NB4 (cell line): ENCODE data around the gene KRT74.

Source experiments
- DNase-seq: peaks from one replicate; pipeline ENCODE4 v3.0.0; 2010; ENCODE audit warnings: low read depth
- H3K4me3 ChIP-seq: one replicate; pipeline ENCODE4 v1.5.1; 2011; ENCODE audit warnings: mild to moderate bottlenecking, low read depth, low read length, moderate library complexity
- MAX ChIP-seq: IDR thresholded peaks from 2 replicates; pipeline ENCODE4 v1.6.1; 2011; ENCODE audit warnings: low read depth, low read length
- MYC ChIP-seq: IDR thresholded peaks from 2 replicates; pipeline ENCODE4 v1.6.1; 2011; ENCODE audit warnings: low read depth, low read length
- POLR2A ChIP-seq: IDR thresholded peaks from 2 replicates; pipeline ENCODE4 v1.6.1; 2011; ENCODE audit warnings: mild to moderate bottlenecking; ENCODE audit not compliant: insufficient read length; ENCODE audit errors: extremely low read depth
- TF ChIP-seq, protein P1 (sequence below): IDR thresholded peaks from one replicate; pipeline ENCODE4 v1.5.1; 2012; ENCODE audit warnings: low read depth, low read length

Gene KRT74

DNA sequence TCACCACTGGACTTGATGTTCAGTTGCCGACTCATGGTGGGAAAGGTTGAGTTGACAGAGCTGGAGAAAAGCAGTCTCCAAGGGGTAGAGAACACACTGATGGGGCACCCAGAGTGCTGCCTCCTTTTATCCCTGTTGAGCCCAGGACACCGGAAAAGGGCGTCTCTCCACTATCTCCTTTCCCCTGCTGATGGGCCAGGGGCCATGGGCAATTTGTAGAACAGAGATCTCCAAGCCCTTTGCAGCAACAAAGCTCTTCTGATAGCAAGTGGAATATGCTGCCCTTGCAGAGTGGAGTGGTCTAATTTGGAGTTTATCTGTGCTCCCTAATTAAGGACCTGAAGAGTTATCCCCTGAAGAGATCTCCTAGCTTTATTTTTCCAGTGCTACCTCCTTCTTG lies at the start of gene KRT74:
Gene KRT74 (minus strand): TSS at position 101 of the 400 bp plus-strand sequence. CDS start 66 bp downstream, at position 35.
- DNase-seq, result no peak
- no peak within 1 kb of the TSS for H3K4me3 ChIP-seq
- TF ChIP-seq MYC, result no peak
- TF ChIP-seq POLR2A, result no peak
- TF ChIP-seq, protein P1, sequence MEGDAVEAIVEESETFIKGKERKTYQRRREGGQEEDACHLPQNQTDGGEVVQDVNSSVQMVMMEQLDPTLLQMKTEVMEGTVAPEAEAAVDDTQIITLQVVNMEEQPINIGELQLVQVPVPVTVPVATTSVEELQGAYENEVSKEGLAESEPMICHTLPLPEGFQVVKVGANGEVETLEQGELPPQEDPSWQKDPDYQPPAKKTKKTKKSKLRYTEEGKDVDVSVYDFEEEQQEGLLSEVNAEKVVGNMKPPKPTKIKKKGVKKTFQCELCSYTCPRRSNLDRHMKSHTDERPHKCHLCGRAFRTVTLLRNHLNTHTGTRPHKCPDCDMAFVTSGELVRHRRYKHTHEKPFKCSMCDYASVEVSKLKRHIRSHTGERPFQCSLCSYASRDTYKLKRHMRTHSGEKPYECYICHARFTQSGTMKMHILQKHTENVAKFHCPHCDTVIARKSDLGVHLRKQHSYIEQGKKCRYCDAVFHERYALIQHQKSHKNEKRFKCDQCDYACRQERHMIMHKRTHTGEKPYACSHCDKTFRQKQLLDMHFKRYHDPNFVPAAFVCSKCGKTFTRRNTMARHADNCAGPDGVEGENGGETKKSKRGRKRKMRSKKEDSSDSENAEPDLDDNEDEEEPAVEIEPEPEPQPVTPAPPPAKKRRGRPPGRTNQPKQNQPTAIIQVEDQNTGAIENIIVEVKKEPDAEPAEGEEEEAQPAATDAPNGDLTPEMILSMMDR, result no peak
- TF ChIP-seq MAX, result no peak

GRCh38 chr12:52622349-52622748 lies 48.7 kb upstream of the KRT74 start:
- no peak for DNase-seq
- no peak for TF ChIP-seq POLR2A
- no peak for TF ChIP-seq MAX
- TF ChIP-seq, protein P1, result no peak
- TF ChIP-seq MYC, result no peak
- no peak overlapping the region for H3K4me3 ChIP-seq

DNA sequence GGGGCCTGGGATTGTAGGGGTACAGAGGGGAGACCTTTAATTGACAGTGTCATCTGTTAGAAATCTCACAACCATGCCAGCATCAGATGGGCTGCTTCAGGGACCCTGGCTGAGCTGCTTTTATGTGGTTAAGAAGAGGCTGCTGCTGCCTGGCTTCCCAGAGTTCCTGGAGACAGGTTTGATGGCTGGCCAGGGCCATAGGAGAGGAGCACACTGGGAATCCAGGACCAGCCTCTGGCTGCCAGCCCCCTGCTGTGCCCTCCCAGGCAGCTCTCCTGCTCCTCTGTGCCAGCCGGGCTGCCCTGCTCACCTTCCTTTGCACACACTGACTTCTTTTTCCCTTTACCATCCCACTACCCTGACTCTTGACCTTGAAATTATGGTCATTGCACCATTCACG lies 45.2 kb upstream of the KRT74 start:
- TF ChIP-seq MYC (no peak), POLR2A (no peak), MAX (no peak)
- TF ChIP-seq, protein P1, result no peak
- no peak for DNase-seq
- no peak overlapping the region for H3K4me3 ChIP-seq

DNA sequence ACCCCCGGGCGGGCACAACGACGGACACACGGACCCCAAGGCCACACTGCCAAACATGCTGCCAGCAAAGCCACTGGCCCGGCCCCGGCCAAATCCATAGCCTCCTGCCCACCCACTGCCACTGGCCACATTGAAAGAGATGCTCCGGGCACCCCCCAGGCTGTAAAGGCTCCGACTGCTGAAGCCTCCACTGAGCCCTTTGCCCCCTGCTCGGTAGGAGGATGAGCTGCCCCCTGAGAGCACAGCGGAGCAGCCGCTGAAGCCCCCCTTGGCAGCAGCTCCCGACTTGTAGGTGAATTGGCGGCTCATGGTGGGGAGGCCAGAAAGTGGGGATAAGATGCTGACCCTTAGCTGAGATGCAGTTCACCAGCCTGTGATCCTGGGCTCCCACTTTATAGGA lies 44.6 kb upstream of the KRT74 start, which contains the start of gene KRT73:
Gene KRT73 (minus strand): TSS at position 344 of the 400 bp plus-strand sequence. CDS start 35 bp downstream, at position 309.
- no peak within 1 kb of the TSS for H3K4me3 ChIP-seq
- TF ChIP-seq, protein P1, result no peak
- TF ChIP-seq MYC (no peak), MAX (no peak), POLR2A (no peak)

DNA sequence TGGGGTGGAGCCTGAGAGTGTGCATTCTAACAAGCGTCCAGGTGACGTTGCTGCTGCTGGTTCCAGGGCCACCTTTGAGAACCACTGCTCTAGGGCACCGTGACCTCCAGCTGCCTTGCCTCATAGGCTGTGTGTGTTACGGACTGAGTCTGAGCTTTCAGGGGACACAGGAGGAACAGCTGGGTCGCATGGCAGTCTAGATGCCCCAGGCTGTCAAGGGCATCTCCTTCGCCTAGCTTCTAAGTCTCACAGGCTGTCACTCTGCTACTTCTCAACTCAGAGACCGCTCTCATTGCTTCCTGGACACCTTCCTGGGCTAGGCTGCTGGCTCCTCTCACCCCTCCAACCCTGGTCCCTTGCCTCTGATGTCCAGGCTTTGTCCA lies 43.8 kb upstream of the KRT74 start:
- no peak overlapping the region for H3K4me3 ChIP-seq
- TF ChIP-seq POLR2A (no peak), MAX (no peak), MYC (no peak)
- TF ChIP-seq, protein P1, result no peak
- no peak for DNase-seq

More for the DNA sequence above, 44.6 kb upstream of the KRT74 start, which contains the start of gene KRT73:
- no peak for DNase-seq
